ENCODE measurements around the gene BORCS5.

BORCS5 gene

DNA sequence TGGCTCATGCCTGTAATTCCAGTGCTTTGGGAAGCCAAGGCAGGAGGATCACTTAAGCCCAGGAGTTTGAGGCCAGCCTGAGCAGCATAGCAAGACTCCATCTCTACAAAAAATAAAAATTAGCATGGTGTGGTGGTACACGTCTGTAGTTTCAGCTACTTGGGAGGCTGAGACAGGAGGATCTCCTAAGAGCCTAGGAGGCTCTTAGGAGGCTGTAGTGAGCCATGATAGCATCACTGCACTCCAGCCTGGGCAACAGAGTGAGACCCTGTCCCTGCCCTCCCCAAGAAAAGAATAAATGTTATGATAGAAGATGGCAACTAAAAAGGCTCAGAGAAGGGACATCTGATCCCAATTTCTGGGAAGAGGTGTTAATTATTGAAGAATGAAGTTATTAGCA, 3.6 kb upstream of the BORCS5 start:
- DNase-seq (ENCODE audit: low read depth in 2 of 2): no peak

- no peak for DNase-seq (ENCODE audit: low read depth in 2 of 2)
Measured at GRCh38 chr12:12353807-12354206, 3.1 kb upstream of the BORCS5 start.

- no peak for DNase-seq (ENCODE audit: low read depth in 2 of 2)
Measured at GRCh38 chr12:12356467-12356895, 397 bp upstream of the BORCS5 start.

GRCh38 chr12:12357719-12358461, 1.0 kb downstream of the BORCS5 start:
- DNase-seq (ENCODE audit: low read depth in 2 of 2): no peak

DNA sequence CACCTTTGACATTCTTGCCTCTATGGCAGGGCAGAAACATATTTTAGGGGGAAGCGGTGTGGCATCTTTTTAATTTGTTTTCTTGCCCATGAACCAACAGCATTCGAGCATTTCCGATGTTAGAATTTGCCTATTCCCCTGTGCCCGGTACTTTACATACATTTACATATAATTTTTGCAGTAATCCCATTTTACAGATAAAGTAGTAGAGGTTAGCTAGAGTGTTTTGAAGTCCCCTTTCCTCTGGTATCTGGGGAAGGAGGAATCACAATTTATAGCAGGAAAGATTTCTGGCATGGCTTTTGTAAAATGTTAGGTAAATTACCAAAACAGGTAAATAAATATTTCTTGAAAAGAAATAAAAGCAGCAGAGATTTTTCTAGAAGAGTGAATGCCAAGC, 1.6 kb downstream of the BORCS5 start:
- DNase-seq (ENCODE audit: low read depth in 2 of 2): no peak

DNA sequence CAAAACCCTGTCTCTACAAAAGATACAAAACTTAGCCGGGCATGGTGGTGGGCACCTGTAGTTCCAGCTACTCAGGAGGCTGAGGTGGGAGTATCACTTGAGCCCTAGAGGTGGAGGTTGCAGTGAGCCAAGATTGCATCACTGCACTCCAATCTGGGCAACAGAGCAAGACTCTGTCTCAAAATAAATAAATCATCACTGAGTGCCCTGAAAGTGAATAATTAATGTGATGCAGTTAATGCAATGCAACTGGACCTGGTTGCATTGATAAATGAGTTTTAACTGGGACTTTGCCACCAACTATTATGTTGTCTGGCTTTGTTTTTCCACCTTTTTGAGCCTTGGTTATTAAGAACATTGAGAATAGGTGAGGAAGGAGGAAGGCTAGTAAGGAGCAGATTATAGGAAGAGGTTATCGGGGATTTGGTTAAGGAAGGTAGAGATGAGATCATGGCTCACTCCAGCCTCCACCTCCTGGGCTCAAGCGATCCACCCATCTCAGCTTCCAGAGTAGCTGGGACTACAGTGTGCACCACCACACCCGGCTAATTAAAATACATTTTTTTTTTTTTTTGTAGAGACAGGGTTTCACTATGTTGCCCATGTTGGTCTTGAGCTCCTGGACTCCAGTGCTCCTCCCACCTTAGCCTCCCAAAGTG, 8.0 kb downstream of the BORCS5 start:
- DNase-seq (ENCODE audit: low read depth in 2 of 2): no peak

DNA sequence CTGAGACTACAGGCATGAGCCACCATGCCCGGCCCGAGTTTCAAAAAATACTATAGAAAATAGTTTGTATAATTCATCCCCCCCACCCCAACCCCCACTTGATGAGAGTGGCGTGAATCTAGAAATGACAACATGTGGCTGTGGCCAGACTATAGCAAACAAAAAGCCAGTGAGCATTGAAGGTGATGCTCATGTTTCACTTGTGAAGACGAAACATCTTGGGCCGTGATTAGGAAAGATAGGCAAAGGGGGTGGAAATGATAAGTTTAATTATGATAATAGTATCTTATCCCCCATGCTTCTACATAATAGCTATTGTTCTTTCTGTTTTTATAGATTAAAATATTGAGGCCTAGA, 8.5 kb downstream of the BORCS5 start:
- DNase-seq (ENCODE audit: low read depth in 2 of 2): no peak

DNA sequence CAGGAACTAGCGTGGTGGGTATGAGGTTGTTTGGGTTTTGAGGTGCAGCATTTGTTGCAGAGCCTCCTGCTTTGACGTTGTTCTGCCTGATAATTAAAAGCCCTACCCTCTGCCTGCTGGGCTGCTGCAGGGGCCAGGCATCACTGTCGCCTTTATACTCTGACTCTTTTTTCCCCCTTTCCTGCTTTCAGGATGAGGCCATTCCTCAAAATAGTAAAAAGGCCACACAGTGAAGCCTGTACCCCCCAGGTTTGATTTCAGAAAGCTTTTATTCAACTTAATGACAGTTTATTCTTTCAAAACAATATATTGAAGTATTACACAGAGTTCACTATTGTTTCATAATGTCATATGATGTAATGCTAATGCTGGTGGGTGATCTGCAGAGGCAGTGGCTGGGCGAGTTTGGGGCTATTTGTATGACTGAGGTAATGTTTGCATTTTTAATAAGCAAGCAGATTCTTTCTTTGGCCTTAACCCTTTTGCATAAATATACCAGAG, 9.1 kb downstream of the BORCS5 start:
- DNase-seq (ENCODE audit: low read depth in 2 of 2): no peak

DNA sequence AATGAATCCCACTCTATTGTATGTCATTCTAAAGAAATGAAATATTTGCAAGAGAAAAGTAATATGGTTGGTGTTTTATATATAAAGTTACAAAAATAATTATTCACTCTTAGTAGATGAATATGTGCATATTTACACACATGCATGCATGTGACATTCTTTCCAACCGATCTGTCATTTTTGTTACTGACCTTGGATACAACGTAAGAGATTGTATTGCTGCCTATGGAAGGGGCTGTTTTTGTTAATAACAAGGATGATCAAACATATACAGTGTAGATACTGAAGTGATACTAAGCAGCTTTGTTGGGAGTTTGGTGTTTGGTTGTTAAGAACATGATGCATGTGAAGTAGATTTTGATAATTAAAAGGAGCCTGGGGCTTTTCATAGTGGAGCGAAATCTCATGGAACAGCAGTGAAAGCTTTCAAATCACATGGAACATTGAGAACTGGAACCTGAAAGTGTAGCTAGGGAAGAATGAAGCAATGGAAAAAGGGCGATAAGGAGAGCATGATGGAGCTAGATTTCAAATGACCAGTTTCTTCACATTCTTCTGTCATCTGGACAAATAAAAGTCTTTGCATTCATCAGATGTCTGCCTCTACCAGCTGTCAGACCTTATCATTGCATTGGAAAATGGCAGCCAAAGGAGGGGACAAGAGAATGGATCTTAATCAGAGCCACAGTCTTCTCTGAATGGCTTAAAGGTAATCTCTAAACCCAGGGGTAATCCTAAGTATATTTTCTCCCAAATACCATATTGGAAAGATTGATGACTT, 10.0 kb downstream of the BORCS5 start:
- DNase-seq (ENCODE audit: low read depth in 2 of 2): no peak

DNA sequence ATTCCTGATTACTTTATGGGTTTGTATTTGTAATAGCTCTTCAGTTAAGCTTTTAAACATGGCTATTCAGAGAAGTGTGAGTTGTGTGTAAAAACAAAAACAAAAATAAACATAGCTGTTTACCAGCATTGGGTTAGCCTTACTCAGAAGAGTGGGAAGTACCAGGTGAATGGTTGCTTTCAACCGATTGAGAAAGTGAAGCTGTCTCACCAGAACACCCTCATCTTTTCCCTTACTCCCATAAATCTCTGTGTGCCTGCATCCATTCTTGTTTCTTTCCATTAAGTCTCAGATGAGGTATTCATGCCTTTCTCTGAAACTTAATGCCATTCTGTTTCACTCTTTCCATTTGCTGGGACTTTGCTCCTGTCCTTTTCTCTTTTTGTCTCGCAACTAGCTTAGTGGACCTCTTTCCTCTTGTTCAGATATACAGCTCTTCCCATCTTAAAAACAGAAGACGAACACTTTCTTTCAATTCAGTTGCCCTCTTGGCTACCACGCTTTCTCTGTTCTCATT, 10.7 kb downstream of the BORCS5 start:
- no peak for DNase-seq (ENCODE audit: low read depth in 2 of 2)

DNA sequence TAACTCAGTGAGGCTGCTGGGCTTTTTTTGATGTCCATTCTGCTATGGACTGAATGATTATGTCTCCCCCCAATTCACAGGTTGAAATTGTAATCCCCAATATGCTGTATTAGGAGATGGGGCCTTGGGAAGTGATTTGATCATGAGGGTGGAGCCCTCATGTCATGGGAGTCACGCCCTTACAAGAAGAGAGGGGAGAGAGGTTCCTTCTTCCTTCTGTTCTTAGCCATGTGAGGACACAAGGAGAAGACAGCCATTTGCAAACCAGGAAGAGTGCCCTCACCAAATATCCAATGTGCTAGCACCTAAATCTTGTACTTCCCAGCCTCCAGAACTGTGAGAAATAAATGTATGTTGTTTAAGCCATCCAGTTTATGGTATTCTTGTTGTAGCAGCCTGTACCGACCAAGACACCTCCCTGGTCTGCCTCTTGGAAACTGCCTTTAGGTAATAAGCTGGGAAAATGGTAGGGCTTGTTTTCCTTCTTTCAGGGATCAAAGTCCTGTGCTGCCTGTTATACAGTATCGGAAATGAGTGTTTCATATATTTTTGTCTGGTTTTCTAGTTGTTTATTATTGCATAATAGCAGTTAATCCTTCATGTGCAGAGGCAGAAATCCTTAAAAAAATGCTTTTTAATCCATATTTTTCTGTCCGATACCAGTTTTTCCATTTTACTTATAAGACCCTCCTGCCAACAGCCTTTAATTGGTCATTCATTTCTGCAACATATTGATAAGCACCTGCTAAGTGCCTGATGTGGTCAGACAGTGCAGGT, 16.3 kb downstream of the BORCS5 start:
- no peak for DNase-seq (ENCODE audit: low read depth in 2 of 2)

DNA sequence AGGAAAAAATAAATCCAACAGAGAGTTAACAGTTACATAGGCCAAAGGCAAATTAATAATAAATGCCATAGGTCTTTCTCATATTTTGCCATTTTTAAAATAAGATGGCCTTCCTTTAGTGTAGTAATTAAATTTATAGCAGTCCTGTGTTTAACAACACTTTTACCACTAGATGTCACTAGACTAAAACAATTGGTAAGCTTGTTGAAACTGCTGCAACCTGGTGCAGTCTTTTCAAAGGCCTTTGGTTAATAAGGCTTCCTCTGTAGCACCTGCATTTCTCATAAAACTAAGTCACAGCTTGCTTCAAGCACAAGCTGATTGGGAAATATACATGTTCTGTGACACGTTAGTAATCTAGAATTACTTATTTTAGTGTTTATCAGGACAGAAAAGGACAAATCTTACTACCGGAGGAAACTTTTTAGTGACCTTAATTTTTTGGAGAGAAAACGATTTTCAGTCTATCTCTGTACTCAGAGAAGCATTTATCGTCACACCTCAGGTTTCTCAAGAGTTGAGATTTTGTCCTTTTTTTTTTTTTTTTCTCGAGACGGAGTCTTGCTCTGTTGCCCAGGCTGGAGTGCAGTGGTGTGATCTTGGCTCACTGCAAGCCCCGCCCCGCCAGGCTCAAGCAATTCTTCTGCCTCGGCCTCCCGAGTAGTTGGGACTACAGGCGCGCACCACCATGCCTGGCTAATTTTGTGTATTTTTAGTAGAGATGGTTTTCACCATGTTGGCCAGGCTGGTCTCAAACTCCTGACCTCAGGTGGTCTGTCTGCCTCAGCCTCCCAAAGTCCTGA, 20.0 kb downstream of the BORCS5 start:
- no peak for DNase-seq (ENCODE audit: low read depth in 2 of 2)

GRCh38 chr12:12378616-12379015, 21.7 kb downstream of the BORCS5 start:
- no peak for DNase-seq (ENCODE audit: low read depth in 2 of 2)

DNA sequence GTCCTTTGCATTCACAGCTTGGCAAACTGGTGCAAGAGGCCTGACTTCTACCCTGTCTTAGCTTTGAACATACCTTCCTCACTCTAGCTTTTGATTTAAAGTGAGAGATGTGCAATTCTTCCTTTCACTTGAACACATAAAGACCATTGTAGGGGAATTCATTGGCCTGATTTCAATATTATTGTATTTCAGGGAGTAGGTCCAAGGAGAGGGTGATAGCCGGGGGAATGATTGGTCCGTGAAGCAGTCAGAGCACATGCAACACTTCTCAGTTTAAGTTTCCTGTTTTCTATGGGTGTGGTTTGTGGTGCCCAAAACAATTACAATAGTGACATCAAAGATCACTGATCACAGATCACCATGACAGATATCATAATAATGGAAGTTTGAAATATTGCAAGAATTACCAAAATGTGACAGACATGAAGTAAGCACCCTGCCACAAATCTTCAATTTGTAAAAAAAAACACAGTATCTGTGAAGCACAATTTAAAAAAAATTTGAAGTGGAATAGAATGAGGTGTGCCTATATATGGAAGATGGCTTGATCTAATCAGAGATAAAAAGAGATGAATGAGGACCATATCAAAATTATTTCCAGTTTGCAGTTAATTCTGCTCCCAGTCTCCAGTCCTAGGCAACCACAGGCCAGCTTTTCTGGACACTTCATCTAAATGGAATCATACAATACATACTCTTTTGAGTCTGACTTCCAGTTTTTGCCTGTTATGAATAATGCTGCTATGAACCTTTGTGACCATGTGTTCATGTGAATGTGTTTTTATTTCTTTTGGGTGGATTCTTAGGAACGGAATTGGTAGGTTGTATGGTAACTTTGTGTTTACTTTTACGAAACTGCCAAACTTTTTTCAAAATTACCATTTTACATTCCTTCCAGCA, 23.2 kb downstream of the BORCS5 start:
- no peak for DNase-seq (ENCODE audit: low read depth in 2 of 2)

DNA sequence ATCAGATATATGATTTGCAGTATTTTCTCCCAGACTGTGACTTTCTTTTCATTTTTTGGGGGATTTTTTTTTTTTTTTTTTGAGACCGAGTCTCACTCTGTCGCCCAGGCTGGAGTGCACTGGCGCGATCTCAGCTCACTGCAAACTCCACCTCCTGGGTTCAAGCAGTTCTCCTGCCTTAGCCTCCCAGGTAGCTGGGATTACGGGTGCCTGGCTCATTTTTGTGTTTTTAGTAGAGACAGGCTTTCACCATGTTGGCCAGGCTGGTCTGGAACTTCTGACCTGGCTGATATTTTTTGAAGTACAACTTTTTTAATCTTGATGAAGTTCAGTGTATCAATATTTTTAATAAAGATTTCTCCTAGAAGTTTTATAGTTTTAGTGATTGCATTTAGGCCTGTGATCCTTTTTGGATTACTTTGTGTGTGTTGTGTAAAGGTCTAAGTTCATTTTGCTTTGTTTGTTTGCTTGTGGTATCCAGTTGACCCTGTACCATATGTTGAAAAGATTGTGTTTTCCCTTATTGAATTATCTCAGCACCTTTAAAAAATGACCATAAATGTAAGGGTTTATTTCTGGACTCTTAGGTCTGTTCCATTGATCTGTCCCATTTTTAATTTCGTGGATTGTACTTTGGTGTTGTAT, 24.2 kb downstream of the BORCS5 start:
- DNase-seq (ENCODE audit: low read depth in 2 of 2): no peak

DNA sequence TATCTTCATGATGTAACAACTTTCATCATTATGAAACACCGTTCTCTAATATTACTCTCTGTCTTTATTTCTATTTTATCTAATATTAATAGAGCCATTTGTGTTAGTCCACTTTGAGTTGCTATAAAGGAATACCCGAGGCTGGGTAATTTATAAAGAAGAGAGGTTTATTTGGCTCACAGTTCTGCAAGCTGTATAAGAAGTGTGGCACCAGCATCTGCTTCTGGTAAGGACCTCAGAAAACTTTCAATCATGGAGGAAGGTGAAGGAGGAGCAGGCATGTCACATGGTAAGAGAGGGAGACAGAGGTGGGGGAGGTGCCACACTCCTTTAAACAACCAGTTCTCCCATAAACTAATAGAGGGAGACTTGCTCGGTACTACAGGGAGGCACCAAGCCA, 25.1 kb downstream of the BORCS5 start:
- DNase-seq (ENCODE audit: low read depth in 2 of 2): no peak

GRCh38 chr12:12384571-12385340, 27.9 kb downstream of the BORCS5 start:
- DNase-seq (ENCODE audit: low read depth in 2 of 2): peak; percentile 37 to 41

- no peak for DNase-seq (ENCODE audit: low read depth in 2 of 2)
Measured at GRCh38 chr12:12387501-12387900, 30.6 kb downstream of the BORCS5 start.

Data from stimulated activated CD4-positive, alpha-beta T cell treated with anti-CD3 and anti-CD28 coated beads, Interleukin-15, amount 100 ng/mL, for 48 hours (primary cell).